GM21737 (cell line): ENCODE measurements around the gene ZNF407.
"Not testable (repeated sequence)": the region's sequence is repeated elsewhere in the genome, so short reads cannot be mapped to it uniquely, and the experiment has no call there.

Source experiments
- ATAC-seq: cut with Tn5 transposase; IDR thresholded peaks from one replicate; pipeline ENCODE4 v1.9.1; 2021; ENCODE audit warnings: mild to moderate bottlenecking, moderate library complexity; ENCODE audit not compliant: unreplicated experiment

The ZNF407 gene

GRCh38 chr18:74951165-74951760 lies 353.6 kb downstream of the ZNF407 start:
- ATAC-seq, result no peak

GRCh38 chr18:74957588-74958224 lies 360.0 kb downstream of the ZNF407 start:
- no peak for ATAC-seq

DNA sequence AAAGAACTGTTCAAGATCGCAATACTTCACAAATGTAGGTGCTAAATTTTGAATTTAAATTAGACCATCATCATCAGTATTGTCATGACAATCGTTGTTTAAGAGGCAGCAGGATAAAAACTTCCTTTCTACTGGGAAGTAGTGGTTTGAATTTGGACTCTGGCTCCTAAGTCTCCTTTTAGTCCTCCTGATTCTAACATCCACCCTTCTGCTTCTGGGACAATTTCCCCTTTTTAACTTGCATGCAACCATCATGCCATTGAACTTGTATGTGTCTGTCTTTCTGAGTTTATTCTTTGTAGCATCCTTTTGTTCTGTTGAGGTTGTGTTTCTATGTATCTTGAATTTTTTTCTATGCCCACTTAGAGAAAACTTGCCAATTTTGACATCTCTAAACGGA lies 361.5 kb downstream of the ZNF407 start:
- ATAC-seq, result no peak

DNA sequence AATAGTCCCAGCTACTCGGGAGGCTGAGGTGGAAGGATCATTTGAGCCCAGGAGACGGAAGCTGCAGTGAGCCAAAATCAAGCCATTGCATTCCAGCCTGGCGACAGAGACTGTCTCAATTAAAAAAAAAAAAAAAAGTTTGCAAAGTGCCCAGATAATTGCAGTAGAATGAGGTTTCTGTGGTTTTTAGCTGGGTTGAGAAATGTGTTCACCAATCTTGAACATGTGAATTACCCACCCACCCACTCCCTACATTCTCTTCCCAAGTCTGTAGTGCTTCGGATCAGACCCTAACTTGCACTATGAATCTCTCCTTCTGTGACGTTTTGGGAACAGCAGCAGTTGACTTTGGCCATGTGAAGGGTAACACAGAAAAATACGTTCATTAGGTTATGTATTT lies 363.9 kb downstream of the ZNF407 start:
- ATAC-seq, result no peak

DNA sequence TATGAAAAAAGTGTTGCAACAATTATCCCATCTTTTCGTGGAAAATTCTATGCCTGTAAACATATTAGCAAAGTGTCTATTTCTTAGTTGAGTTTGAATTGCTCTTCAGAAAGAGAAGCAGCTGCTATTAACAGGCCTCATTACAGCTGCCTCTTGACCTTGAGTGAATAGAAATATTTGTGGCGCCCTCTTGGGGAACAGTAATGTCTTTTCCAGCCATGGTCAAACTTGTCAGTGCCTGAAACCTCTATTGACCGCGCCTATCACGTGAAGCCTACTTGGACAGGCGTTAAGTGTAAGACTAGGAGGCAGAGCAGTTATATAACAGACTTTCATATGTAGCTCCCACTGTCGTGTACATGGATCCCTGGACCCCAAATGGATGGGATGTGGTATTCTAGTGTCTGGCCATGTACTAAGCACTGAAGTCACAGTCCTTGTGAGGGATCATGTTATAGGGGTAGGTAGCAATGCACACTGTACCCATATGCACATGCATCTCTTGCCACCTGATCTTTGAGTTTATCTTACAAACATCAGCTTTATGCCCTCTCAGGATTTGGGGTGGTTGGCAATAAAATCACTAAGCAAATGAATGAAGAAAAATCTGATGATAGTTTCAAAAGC lies 366.3 kb downstream of the ZNF407 start:
- ATAC-seq, result peak; percentile 90

- ATAC-seq, result no peak
Measured at GRCh38 chr18:74965682-74966081, 368.0 kb downstream of the ZNF407 start.

- no peak for ATAC-seq
Measured at GRCh38 chr18:74967438-74967837, 369.8 kb downstream of the ZNF407 start.

- no peak for ATAC-seq
Measured at GRCh38 chr18:74967979-74968378, 370.3 kb downstream of the ZNF407 start.

- ATAC-seq, result not testable (repeated sequence)
Measured at GRCh38 chr18:74971358-74971757, 373.7 kb downstream of the ZNF407 start.

GRCh38 chr18:74971776-74972175 lies 374.1 kb downstream of the ZNF407 start:
- not testable (repeated sequence) for ATAC-seq

DNA sequence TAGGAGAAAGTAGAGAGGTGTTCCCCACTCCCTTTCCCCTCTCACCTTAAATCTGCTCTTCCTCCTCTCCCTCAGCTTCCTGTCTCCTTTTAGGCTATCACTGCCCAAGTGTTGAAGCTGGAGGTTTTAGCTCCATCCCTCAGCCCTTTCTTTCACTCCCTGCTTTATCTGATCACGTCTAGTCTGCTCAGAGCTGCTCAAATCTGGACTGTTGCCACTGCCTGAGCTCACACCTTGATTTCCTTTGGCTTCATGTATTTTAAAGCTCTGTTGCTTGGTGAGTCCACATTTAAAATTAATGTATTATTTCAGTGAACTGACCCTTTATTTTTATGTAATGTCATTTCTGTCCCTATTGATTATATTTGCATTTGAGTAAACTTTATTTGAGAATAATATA lies 374.7 kb downstream of the ZNF407 start:
- no peak for ATAC-seq

GRCh38 chr18:74975001-74975400 lies 377.3 kb downstream of the ZNF407 start:
- ATAC-seq, result no peak

- no peak for ATAC-seq
Measured at GRCh38 chr18:74976331-74976909, 378.8 kb downstream of the ZNF407 start.

DNA sequence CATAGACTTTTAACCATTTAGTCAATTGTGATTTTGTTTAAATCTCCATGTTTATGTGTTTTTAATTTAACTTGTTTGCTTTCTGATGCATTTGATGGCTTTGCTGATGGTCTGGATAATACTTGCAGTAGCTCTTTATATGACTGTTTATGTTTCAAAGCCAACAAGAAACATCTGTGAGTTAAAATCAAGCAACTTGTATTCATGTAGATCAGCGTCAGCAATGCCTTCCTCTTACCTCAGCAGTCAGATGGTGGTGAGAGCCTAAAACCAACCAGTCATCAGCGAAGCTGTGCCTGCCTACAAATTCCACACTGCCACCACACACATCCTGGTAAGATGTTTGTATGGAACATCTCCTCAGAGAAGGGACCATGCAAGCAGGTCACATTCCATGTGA lies 379.4 kb downstream of the ZNF407 start:
- no peak for ATAC-seq

GRCh38 chr18:74980669-74981068 lies 383.0 kb downstream of the ZNF407 start:
- no peak for ATAC-seq

DNA sequence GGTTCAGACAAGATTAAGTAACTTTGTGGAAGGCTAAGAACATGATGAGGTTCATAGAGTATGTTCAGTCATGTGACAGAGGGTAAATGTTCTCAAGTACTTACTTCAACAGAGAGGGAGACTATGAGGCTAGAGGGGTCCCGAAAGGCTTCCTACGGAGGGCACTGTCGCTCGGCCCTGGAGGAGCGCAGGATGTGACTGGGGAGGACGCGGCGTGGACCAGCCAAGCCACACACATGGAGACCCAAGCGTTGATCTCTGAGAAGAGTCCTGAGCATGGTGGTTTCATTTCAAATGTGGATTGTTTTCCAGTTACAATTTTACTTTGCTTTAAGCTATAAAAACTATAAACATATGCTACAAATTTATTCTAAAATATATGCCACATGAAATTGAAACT lies 383.8 kb downstream of the ZNF407 start:
- ATAC-seq, result no peak

GRCh38 chr18:74982946-74983635 lies 385.4 kb downstream of the ZNF407 start:
- no peak for ATAC-seq

- ATAC-seq, result no peak
Measured at GRCh38 chr18:74989134-74989533, 391.5 kb downstream of the ZNF407 start.

DNA sequence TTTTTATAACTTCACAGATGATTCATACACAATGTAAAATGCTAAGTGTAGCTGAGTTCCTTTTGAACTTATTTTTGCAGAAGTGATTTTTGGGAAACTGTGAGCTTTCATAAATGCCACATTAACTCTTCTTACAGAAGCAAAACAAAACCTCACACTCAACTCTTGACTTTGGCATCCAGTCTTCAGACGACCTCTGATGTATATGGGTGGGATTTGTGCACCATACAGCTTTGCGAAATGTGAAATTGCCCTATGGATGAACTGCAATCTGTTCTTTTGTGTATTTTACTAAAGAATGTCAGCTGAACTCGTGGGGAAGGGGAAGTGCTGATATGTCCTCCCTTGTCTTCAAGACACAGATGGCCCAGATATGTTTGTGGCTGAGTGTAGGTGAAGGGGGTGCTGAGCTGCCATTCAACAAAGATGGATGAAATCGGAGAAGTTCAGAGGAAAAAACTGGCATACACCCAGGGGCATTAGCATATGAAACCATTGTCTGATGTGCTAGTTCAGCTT lies 393.0 kb downstream of the ZNF407 start:
- ATAC-seq, result no peak

GRCh38 chr18:74994502-74995418 lies 397.1 kb downstream of the ZNF407 start:
- peak; percentile 84 for ATAC-seq
